WTC11 (cell line): ENCODE data around the gene GALNTL6. TPM values are rescaled to one million over a fixed set of nuclear protein-coding genes. Genes with fewer than 3 reads are reported as not detected.

Experiments used
- ATAC-seq: fragments of 200-7000 bp; cut with Tn5 transposase; 2 replicates; pipeline ENCODE4 v1.10.0; 2021; ENCODE audit warnings: mild to moderate bottlenecking, moderate library complexity
- CTCF ChIA-PET: fragments of 300-600 bp; sonication (Branson Sonifier 250); formaldehyde crosslinking; loops from one replicate; lab custom pipeline; 2021; ENCODE audit warnings: antibody characterized with exemption; lab: Charles Lee
- POLR2A ChIA-PET: fragments of 350-600 bp; sonication (Branson Sonifier 250); formaldehyde crosslinking; loops from one replicate; lab custom pipeline; 2021; ENCODE audit warnings: antibody characterized with exemption; lab: Charles Lee
- DNase-seq: peaks from one replicate; pipeline ENCODE4 v3.0.0; 2021; ENCODE audit warnings: low spot score
- H3K27ac Mint-ChIP-seq: 2 replicates; pipeline ENCODE4 v1.8.0; 2021; ENCODE audit warnings: mixed read lengths
- H3K27me3 Mint-ChIP-seq: 2 replicates; pipeline ENCODE4 v1.8.0; 2021; ENCODE audit warnings: low read depth, mild to moderate bottlenecking, moderate library complexity, mixed read lengths
- H3K36me3 Mint-ChIP-seq: 2 replicates; pipeline ENCODE4 v1.8.0; 2021; ENCODE audit warnings: mixed read lengths
- H3K4me1 Mint-ChIP-seq: 2 replicates; pipeline ENCODE4 v1.8.0; 2022; ENCODE audit warnings: mixed read lengths
- H3K4me3 Mint-ChIP-seq: 2 replicates; pipeline ENCODE4 v1.8.0; 2021; ENCODE audit warnings: mild to moderate bottlenecking, moderate library complexity, mixed read lengths
- H3K9me3 Mint-ChIP-seq: 2 replicates; pipeline ENCODE4 v1.8.0; 2021; ENCODE audit warnings: mixed read lengths
- ATF6 ChIP-seq: sonication (generic); formaldehyde crosslinking; IDR thresholded peaks from 2 replicates; pipeline ENCODE4 v1.8.1; 2023; ENCODE audit warnings: mild to moderate bottlenecking, missing genetic modification reagents
- CBFB ChIP-seq: sonication (generic); formaldehyde crosslinking; IDR thresholded peaks from 2 replicates; pipeline ENCODE4 v1.8.1; 2022; ENCODE audit warnings: mild to moderate bottlenecking, low read depth, missing genetic modification reagents
- CDX4 ChIP-seq: fragments of 250-450 bp; sonication (Bioruptor Pico); IDR thresholded peaks from 2 replicates; pipeline ENCODE4 v1.9.0; 2021; ENCODE audit warnings: moderate library complexity, mild to moderate bottlenecking, inconsistent platforms, borderline replicate concordance
- ERG ChIP-seq: fragments of 250-450 bp; sonication (Bioruptor Pico); IDR thresholded peaks from 2 replicates; pipeline ENCODE4 v1.8.0; 2021; ENCODE audit warnings: mild to moderate bottlenecking
- GABPB1 ChIP-seq: sonication (generic); formaldehyde crosslinking; IDR thresholded peaks from 2 replicates; pipeline ENCODE4 v1.8.1; 2023; ENCODE audit warnings: mild to moderate bottlenecking, missing genetic modification reagents
- GRHL2 ChIP-seq: fragments of 250-450 bp; sonication (Bioruptor Pico); IDR thresholded peaks from 2 replicates; pipeline ENCODE4 v1.8.0; 2022; ENCODE audit warnings: mild to moderate bottlenecking, moderate library complexity; ENCODE audit not compliant: insufficient replicate concordance, severe bottlenecking
- MXD4 ChIP-seq: fragments of 250-450 bp; sonication (Bioruptor Pico); IDR thresholded peaks from 2 replicates; pipeline ENCODE4 v1.8.0; 2021; ENCODE audit warnings: mild to moderate bottlenecking, moderate library complexity, borderline replicate concordance
- USF2 ChIP-seq: sonication (generic); formaldehyde crosslinking; IDR thresholded peaks from 2 replicates; pipeline ENCODE4 v1.8.1; 2023; ENCODE audit warnings: mild to moderate bottlenecking, missing genetic modification reagents, moderate library complexity
- ZNF281 ChIP-seq: sonication (generic); formaldehyde crosslinking; IDR thresholded peaks from 2 replicates; pipeline ENCODE4 v1.8.0; 2023; ENCODE audit warnings: mild to moderate bottlenecking, missing genetic modification reagents
- ZNF512 ChIP-seq: sonication (generic); formaldehyde crosslinking; IDR thresholded peaks from 2 replicates; pipeline ENCODE4 v1.8.1; 2022; ENCODE audit warnings: missing genetic modification reagents, borderline replicate concordance
- ZNF671 ChIP-seq: fragments of 250-450 bp; sonication (Bioruptor Pico); IDR thresholded peaks from 2 replicates; pipeline ENCODE4 v1.8.0; 2021; ENCODE audit warnings: mild to moderate bottlenecking
- ZSCAN18 ChIP-seq: fragments of 250-450 bp; sonication (Bioruptor Pico); IDR thresholded peaks from 2 replicates; pipeline ENCODE4 v2.1.2; 2022; ENCODE audit warnings: mild to moderate bottlenecking, moderate library complexity
- total RNA-seq: library from RNA; stranded (reverse); gene quantifications from 3 replicates; pipeline ENCODE4 v1.2.3, GENCODE V29; 2021

The GALNTL6 gene
- total RNA-seq, 1 experiment from 2014 or later: 0.24 TPM

GRCh38 chr4:172168888-172169287 is 355.7 kb downstream of the GALNTL6 start:
- Mint-ChIP-seq H3K4me1 (peaks cover 28% of the 10 kb centered on the region), H3K27ac (no peak overlapping the region), H3K27me3 (no peaks in the 10 kb centered on the region), H3K4me3 (no peak overlapping the region), H3K9me3 (peaks cover 6% of the 10 kb centered on the region), H3K36me3 (no peaks in the 10 kb centered on the region)
- TF ChIP-seq CBFB (CRISPR knock-in tag): no peak
- TF ChIP-seq ATF6 (CRISPR knock-in tag): no peak
- TF ChIP-seq MXD4 (CRISPR knock-in tag): no peak
- no peak for TF ChIP-seq ZNF281 (CRISPR knock-in tag)
- TF ChIP-seq CDX4 (CRISPR knock-in tag): no peak
- TF ChIP-seq USF2 (CRISPR knock-in tag): no peak
- no peak for TF ChIP-seq ZNF671 (CRISPR knock-in tag)
- no peak for ATAC-seq
- DNase-seq: no peak
- POLR2A ChIA-PET: no interaction called here
- CTCF ChIA-PET: no interaction called here

- CTCF ChIA-PET: no interaction called here
Measured at GRCh38 chr4:172169871-172170270, 356.7 kb downstream of the GALNTL6 start.

More at GRCh38 chr4:172169871-172170270, 356.7 kb downstream of the GALNTL6 start:
- TF ChIP-seq ZNF512 (CRISPR knock-in tag): no peak
- TF ChIP-seq GABPB1: no peak
- no peak for TF ChIP-seq GRHL2 (CRISPR knock-in tag)
- TF ChIP-seq USF2 (CRISPR knock-in tag): no peak
- TF ChIP-seq ZSCAN18 (CRISPR knock-in tag): no peak
- TF ChIP-seq ERG (CRISPR knock-in tag): no peak
- TF ChIP-seq, all 79 proteins: peak for 0
- Mint-ChIP-seq H3K9me3 (peaks cover 6% of the 10 kb centered on the region), H3K27me3 (no peaks in the 10 kb centered on the region), H3K4me1 (peaks cover 28% of the 10 kb centered on the region), H3K27ac (peak overlapping the region; percentile 61), H3K4me3 (no peak overlapping the region), H3K36me3 (no peaks in the 10 kb centered on the region)
- DNase-seq (no peak), ATAC-seq (peak; percentile 60)
- POLR2A ChIA-PET: no interaction called here
